Loucy (cell line): ENCODE data around the gene PPP1R37.

Experiments used
- EZH2phosphoT487 ChIP-seq: fragments of 200-600 bp; IDR thresholded peaks from 2 replicates; pipeline ENCODE4 v1.6.1; 2018; ENCODE audit warnings: antibody characterized with exemption, mild to moderate bottlenecking, moderate library complexity, borderline replicate concordance
- TF ChIP-seq, protein P1 (sequence below): fragments of 200-600 bp; sonication (generic); conservative IDR thresholded peaks from 2 replicates; pipeline ENCODE4 v1.5.1; 2014; ENCODE audit warnings: mild to moderate bottlenecking, antibody characterized with exemption, low read length

DNA sequence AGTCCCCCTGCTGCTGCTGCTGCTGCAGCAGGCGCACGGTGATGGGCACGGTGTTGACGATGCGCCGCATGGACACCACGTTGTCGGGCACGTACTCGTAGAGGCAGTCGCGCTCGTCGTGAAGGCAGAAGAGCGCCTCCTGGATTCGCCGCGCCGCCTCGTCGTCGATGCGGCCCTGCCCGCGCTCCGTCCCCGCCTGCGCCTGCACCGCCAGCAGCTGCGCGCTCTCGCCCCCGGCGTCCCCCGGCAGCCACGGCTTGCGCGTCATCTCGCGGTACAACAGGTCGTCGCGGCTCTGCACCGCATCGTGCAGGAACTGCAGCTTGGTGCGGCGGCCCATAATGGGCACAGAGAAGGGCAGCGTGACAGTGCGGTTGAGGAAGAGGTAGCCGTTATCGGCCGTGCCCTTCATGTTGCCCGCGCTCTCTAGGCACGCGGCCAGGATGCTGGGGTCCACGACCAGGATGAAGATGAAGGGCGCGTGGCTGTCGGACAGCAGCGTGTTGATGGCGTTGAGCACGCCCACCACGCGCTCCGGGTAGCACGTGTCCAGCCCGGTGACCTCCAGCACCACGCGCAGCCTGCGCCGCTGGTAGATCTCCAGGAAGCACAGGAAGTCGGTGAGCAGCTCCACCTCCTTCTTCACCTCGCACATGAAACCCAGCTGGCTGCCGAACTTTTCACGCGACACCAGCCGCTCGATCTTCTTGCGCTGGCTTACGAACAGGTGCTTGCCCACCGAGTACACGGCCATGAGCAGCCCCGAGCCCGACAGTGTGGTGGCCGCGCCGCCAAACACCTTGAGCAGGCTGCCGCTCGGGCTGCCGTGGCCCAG is 59.7 kb downstream of the PPP1R37 start:
- TF ChIP-seq, protein P1, sequence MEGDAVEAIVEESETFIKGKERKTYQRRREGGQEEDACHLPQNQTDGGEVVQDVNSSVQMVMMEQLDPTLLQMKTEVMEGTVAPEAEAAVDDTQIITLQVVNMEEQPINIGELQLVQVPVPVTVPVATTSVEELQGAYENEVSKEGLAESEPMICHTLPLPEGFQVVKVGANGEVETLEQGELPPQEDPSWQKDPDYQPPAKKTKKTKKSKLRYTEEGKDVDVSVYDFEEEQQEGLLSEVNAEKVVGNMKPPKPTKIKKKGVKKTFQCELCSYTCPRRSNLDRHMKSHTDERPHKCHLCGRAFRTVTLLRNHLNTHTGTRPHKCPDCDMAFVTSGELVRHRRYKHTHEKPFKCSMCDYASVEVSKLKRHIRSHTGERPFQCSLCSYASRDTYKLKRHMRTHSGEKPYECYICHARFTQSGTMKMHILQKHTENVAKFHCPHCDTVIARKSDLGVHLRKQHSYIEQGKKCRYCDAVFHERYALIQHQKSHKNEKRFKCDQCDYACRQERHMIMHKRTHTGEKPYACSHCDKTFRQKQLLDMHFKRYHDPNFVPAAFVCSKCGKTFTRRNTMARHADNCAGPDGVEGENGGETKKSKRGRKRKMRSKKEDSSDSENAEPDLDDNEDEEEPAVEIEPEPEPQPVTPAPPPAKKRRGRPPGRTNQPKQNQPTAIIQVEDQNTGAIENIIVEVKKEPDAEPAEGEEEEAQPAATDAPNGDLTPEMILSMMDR: no peak
- no peak for TF ChIP-seq EZH2phosphoT487
